GM19023 (cell line): ENCODE results near the gene NQO1.
"Not testable (repeated sequence)": the region's sequence is repeated elsewhere in the genome, so short reads cannot be mapped to it uniquely, and the experiment has no call there.

Experiments
- ATAC-seq: cut with Tn5 transposase; IDR thresholded peaks from one replicate; pipeline ENCODE4 v1.9.1; 2021; ENCODE audit warnings: mild to moderate bottlenecking, moderate library complexity; ENCODE audit not compliant: unreplicated experiment

Gene NQO1

DNA sequence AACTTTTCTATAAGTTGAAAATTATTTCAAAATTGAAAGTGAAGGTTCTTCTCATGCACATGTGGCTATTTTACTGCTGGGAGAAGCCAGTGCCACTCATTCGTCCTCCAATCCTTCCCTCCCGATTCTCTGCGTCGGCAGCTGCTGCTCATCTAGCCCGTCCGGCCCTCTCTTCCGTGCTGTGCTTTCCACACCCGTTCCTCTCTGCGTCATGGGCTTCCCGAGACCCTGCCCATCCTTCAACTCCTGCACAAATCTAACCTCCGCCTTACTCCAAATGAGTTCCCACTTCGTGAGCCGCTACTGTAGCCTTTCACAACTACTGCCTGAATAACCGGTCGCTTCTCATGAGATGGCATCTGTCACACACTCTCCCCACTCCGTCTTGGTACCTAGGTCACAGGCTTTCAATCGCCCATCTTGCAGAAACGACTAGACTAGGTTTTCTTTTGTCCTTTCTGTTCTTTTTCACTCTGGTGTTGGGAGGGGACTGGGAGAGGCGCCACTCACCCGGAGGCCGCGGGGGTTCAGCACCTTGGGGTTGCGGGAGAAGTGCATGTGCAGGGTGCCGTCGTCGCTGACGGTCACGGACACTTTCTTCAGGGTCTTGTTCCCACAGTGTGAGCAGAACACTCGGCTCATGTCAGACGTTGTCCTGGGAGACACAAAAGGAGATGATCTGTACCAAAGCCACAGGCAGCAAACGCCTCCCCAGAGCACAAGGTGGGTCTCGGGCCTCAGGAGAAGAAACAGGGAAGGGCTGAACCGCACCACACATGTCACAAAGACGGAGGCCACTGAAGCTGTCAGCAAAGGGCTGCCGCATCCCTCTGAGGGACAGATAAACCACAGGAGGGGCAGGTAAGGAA is 18.2 kb upstream of the NQO1 start:
- ATAC-seq = no peak

DNA sequence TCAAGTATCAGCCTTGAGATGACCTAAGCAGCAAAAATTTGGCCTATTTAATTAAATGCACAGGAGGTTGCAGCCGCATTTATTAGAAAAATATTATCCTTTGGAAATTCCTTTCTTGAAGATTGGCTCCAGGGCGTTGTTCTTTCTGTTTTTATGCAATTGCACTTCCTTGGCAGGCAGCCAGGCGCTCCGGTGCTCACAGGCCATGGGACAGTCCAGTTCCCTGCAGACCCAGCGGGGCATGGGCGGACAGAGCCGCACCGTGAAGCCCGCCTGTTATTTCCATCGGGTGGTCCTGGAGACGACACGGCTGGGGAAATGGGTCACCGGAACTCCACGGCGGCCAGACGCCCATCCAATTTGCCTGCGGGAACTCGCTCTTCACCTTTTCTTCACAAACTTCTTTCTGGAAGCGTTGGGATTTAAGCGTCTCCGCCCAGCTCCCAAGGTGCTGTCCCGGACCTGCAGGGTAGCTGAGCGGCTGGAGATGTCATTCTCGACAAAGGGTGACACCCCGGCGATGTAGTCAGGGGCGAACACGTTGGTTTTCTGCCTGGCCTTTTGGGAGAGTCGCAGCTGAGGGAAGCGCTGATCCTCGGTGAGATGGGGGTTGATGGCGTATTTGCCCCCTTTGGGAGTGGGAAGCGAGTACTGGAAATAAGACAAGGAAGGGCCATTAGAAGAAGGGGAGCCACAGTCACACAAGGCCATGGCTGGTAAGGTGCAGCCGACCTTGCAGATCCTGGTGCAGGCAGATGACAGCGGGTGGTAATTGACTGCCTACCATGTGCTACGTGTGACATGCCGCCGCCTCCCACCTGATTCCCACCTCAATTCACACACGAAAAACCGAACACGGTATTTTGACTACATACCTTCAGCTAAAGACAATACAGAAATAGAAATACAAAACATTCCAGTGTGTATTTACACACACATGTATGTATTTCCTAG is 15.9 kb upstream of the NQO1 start:
- no peak for ATAC-seq

DNA sequence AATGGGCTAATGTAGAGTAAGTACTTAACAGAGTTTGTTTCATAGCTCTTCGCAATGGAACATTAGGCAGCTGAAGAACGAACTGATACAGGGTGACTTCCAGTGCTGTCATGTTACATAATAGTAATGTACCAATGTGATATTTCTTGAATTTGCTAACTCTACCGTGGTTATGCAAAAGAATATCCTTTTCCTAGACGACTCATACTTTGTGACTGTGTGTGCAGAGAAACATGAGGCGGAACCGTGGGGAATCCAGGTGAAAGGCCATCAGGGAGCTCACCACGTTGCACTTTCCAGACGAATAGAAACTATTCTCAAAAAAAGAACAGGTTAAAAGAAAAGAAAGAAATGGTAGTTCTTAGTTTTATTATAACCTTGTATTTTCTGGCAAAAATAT is 15.2 kb upstream of the NQO1 start:
- no peak for ATAC-seq

DNA sequence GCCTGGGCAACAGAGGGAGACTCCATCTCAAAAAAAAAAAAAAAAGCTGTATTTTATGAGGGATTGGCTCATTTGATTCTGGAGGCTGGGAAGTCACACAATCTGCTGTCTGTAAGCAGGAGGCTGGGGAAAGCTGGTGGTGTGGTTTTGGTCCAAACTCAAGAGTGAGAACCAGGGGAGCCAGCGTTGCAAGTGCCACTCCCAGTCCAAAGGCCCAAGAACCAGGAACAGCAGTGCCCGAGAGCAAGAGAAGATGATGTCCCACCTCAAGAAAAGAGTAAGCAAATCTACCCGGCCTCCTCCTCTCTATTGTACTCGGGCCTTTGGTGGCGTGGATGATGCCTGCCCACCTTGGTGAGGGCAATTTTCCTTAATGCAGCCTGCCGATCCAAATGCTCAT is 5.7 kb upstream of the NQO1 start:
- no peak for ATAC-seq

DNA sequence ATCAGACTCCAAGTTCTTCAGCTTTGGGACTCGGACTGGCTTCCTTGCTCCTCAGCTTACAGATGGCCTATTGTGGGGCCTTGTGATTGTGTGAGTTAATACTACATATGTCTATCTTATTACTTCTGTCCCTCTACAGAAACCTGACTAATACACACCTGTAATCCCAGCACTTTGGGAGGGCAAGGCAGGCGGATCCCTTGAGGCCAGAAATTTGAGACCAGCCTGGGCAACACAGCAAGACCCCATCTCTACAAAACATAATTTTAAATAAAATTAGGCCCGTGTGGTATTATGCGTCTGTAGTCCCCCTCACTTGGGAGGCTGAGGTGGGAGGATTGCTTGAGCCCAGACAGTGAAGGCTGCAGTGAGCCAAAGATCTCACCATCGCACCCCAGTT is 4.9 kb upstream of the NQO1 start:
- not testable (repeated sequence) for ATAC-seq

DNA sequence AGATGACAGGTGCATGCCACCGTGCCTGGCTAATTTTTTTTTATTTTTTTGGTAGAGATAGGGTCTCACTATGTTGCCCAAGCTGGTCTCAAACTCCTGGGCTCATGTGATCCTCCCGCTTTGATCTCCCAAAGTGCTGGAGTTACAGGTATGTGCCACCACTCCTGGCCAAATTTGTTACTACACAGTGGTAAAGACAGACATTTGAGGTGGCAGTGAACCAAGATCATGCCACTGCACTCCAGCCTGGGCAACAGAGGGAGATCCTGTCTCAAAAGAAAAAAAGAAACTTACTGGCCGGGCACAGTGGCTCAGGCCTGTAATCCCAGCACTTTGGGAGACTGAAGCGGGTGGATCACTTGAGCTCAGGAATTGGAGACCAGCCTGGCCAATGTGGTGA is 2.7 kb upstream of the NQO1 start:
- ATAC-seq = not testable (repeated sequence)

DNA sequence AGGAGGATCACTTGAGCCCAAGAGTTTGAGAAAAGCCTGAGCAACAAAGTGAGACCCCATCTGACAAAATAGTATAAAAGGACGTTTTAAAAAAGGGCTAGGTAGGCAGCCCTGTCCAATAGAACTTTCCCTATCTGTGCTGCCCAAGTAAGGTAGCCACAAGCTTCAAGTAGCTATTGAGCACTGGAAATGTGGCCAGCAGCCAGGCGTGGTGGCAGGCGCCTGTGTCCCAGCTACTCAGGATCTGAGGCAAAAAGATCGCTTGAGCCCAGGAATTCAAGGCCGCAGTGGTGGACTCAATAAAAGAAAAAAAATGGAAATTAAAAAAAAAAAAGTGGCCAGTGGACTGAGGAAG is 1.5 kb upstream of the NQO1 start:
- no peak for ATAC-seq

DNA sequence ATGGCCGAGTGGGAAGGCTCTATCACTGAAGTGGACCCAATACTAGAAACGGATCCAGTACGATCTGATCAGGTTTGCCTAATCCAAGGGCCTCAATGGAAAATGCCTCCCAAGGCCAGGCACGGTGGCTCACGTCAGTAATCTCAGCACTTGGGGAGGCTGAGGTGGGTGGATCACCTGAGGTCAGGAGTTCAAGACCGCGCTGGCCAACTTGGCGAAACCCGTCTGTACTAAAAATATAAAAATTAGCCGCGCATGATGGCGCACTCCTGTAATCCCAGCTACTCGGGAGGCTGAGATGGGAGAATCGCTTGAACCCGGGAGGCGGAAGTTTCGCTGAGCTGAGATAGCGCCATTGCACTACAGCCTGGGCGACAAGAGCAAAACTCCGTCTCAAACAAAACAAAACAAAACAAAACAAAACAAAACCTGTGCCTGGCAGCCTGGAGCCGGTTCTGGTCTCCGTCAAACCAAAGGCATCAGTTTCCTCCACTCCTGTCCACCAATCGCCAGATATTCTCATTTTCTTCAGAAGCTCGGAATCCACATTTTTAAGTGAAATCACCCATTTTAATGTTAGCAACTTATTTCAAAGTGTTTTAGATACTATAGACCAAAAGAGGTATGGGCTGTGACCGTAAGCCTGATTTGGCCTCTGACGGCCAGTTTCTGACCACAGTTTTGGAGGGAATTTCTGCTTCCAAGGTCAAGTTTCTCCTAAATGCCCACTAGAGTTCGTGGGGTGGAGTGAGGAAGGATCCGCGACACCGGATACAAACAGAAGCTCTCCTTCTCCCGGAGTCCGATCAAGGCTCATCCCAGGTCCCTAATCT is 664 bp downstream of the NQO1 start:
- ATAC-seq = no peak

DNA sequence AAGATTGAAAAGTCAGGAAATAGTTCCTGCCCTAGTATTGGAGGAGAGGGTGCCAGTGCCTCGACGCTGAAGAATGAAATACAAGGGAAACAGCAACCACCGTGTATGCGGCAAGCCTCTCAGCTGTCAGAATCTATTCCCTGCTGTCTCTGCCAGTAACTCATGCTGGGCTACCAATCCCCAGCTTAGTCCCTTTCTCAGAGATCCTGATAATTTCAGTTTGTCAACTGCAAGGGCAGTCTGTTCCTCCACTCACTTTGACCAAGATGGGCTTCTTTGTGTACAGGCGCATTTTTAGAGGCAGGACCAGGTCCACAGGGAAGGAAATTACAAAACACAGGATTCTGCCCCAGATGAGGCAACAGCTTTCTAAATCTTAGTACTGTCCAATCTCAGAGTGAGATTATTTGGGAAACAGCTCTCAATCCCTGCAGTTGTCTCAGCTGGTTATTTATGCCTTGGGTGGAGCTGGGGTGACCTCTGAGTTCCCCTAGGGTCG is 1.3 kb downstream of the NQO1 start:
- no peak for ATAC-seq

DNA sequence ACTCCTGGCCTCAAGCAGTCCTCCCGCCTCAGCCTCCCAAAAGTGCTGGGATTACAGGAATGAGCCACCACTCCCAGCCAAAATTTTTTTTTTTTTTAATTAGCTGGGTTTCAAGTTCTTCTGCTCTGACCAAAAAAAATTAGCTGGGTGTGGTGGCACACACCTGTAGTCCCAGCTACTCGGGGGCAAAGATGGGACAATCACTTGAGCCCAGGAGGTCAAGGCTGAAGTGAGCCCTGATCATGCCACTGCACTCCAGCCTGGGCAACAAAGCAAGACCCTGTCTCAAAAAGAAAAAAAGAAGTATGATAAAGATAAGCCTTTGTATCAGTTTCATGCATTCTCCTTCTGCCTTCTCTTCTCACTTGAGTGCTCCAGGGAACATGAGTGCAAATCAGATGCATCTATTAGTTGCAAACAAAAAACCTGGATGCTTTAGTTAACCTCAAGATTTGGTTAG is 1.9 kb downstream of the NQO1 start:
- ATAC-seq = no peak

DNA sequence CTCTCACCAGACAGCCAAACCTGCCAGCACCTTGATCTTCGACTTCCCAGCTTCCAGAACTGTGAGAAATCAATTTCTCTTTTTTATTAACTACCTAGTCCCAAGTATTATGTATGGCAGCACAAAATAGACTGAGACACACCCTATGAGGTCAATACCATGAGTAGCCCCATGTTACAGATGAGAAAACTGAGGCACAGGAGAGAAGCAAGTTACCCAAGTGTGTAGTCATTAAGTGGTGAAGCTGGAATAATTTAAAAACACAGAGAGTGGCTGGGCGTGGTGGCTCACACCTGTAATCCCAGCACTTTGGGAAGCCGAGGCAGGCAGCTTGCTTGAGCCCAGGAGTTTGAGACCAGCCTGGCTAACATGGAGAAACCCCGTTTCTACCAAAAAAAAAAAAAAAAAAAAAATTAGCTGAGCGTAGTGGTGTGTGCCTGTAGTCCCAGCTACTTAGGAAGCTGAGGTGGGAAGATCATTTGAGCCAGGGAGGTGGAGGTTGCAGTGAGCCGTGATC is 4.9 kb downstream of the NQO1 start:
- ATAC-seq = no peak

DNA sequence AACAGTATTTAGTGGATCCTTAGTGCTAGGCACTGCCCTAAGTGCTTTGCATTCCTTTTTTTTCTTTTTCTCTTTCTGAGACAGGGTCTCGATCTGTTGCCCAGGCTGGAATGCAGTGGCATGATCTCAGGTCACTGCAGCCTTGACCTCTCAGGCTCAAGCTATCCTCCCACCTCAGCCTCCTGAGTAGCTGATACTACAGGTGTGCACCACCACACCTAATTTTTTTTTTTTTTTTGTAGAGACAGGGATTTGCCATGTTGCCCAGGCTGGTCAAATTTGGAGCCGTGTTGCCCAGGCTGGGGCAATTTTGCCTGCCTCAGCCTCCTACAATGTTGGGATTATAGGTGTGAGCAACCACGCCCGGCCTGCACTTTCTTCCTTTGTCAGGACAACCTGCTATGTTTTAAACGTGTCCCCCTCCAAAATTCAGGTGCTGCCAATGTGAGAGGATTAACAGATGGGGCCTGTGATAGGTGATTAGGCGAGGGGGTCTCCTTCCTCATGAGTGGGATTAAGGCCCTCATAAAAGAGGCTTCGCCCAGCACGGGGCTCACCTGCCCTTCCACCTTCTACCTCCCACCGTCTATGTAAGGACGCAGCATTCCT is 5.4 kb downstream of the NQO1 start:
- no peak for ATAC-seq

DNA sequence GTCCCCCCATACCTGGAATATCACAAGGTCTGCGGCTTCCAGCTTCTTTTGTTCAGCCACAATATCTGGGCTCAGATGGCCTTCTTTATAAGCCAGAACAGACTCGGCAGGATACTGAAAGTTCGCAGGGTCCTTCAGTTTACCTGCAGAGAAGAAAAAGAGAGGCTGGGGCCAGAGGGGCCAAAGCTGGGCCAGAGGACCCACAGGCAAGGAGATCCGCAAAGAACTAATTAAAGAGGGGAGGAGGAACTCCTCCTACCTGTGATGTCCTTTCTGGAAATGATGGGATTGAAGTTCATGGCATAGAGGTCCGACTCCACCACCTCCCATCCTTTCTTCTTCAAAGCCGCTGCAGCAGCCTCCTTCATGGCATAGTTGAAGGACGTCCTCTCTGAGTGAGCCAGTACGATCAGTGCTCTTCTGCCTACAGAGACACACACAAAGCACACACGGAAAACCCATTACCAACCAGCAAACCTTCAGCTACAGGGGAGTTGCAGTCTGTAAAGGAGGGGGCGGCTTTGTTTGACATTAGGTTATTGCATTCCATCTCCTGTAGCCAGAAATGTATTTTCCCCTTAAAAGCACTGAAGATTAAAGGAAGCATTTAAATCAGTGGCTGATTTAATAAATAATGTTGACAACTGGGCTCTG is 8.1 kb downstream of the NQO1 start:
- ATAC-seq = no peak

DNA sequence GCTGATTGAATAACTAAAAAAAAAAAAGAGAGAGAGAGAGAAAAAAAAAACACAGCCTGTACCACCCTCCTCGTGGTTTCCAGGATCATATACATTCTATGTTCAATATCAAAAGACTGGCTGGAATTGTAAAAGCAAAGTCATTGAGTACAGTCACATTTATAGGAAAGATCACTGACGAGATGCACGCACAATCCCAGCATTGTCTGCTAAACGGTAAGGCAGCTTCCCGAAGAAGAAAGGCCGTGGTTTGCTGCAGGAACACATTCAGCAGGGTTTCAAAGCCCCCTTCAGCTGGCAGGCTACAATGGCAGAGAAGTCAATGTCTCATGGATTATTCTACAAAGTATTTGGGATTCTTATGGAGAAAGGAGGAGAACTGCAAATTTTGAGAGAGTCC is 9.3 kb downstream of the NQO1 start:
- no peak for ATAC-seq

DNA sequence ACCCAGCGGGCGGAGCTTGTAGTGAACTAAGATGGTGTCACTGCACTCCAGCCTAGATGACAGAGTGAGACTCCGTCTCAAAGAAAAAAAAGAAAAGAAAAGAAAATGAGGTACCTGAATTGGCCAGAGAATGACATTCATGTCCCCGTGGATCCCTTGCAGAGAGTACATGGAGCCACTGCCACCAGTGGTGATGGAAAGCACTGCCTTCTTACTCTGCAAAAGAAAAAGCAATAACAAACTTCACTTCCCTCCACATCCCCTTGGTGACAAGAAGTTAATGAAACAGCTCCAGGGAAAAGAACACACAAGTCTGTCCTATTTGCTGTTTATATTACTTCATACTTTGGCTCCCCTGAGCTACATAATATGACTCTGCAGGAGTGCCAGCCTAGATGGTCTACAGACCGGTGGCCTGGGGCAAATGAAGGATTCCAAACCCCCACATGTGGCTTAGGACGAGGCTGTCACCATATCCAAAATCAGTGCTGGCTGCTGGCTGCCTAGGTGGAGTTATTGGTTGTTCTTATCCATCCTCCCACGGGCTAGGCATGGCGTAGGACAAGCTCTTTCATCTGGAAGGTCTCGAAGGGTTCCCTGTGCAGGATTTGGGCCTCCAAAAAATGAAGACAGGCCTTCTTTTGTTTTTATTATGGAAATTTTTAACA is 13.3 kb downstream of the NQO1 start:
- no peak for ATAC-seq

DNA sequence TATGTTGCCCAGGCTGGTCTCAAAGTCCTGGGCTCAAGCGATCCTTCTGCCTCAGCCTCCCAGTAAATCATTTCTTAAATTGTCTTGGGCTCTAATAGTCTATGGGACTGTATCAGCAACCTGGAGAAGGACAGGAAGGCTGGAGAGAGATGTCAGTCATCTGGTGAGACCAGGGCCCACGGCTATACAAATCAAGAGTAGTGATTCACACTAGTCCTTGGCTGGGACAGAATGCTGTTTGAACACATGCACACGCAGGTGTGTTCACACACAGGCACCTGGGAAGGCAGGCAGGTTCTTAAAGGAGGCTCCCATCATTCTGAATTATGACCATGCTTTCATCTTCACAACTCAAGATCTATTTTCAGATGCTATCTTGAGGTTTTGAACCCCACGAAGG is 14.1 kb downstream of the NQO1 start:
- no peak for ATAC-seq

DNA sequence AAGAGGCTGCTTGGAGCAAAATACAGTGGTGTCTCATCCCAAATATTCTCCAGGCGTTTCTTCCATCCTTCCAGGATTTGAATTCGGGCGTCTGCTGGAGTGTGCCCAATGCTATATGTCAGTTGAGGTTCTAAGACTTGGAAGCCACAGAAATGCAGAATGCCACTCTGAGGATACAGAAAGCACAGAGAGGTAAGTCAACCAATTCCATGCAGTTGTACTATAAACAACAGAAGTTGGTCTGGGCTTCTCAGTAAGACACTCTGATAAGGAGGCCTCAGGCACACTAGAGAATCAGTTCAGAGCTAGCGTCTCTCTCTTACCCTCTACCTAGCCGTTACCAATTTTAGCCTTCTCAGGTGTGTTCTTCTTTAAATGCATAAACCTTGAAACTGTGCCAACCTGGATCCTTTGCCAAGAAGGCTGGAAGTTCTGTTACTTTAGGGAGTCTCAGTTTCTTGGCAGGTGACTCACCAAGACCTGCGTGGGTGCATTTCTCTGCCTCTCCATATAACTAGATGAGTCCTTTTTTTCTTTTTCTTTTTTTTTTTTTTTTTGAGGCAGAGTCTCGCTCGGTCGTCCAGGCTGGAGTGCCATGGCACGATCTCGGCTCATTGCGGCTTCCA is 15.1 kb downstream of the NQO1 start:
- no peak for ATAC-seq

DNA sequence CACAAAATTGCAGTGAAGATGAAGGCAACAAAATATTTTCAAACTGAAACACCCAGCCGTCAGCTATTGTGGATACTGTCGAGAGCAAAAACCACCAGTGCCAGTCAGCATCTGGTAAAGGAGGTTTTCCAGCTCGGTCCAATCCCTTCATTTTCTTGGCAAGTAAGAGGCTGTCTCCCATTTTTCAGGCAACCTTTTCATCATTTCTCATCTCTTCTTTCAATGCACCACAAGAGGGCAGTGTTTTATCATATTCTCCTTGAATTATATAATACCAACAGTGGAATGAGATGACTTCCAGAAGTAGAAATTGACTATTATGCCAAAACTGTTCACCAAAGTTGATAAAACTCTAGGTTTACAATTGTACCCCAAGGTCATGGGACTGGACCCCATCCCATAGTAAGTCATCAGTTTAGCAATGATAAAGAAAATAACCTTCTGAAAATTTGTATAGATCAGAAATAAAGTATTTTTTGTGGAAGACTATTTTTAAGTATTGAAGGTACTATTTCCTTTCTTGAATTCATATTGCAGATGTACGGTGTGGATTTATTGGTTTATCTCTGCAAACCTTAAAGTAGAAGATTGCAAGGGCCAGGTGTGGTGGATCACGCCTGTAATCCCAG is 16.8 kb downstream of the NQO1 start:
- ATAC-seq = no peak
